Neuron (in vitro differentiated cells): ENCODE data around the gene YTHDC1.
A peak's percentile ranks its signal among the peaks of the same experiment; 100 is the strongest.

ENCODE experiments used
- H2AFZ ChIP-seq: one replicate; pipeline ENCODE4 v1.6.1; 2013; ENCODE audit warnings: low read depth, mild to moderate bottlenecking, inconsistent platforms, low read length, moderate library complexity
- H3K27me3 ChIP-seq: one replicate; pipeline ENCODE4 v1.6.1; 2013; ENCODE audit warnings: low read length; ENCODE audit not compliant: insufficient read depth
- H3K36me3 ChIP-seq: one replicate; pipeline ENCODE4 v1.6.1; 2013; ENCODE audit warnings: low read length; ENCODE audit not compliant: insufficient read depth
- H3K4me1 ChIP-seq: one replicate; pipeline ENCODE4 v1.6.1; 2013; ENCODE audit warnings: low read length; ENCODE audit not compliant: insufficient read depth
- H3K4me3 ChIP-seq: 2 replicates; pipeline ENCODE4 v1.5.1; 2013; ENCODE audit warnings: mild to moderate bottlenecking, low read length, moderate library complexity
- H3K9me3 ChIP-seq: one replicate; pipeline ENCODE4 v1.6.1; 2013; ENCODE audit warnings: low read length

YTHDC1 gene

DNA sequence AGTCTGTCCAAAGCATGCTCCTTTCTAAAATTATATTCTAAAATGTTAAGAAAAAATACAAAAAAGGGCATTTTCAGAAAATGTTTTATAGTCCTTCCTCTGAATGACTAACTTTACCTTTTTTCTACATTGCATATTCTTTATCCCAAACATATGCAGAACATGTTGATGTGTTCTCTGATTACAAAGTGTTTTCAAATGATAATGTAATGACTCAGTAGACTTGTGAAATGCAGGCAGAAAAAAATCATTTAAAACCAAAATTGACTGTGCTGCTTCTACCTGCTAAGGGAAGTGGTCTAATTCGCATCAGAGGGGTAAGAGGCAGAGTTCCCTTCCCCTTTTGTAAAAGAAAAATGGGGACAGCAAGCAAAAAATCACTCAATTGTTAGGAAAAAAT is 22.7 kb upstream of the YTHDC1 start:
- Histone ChIP-seq H3K27me3 (no peaks in the 10 kb centered on the region), H3K4me3 (no peak overlapping the region), H3K9me3 (no peaks in the 10 kb centered on the region), H2AFZ (no peak overlapping the region), H3K4me1 (no peaks in the 10 kb centered on the region), H3K36me3 (no peaks in the 10 kb centered on the region)

DNA sequence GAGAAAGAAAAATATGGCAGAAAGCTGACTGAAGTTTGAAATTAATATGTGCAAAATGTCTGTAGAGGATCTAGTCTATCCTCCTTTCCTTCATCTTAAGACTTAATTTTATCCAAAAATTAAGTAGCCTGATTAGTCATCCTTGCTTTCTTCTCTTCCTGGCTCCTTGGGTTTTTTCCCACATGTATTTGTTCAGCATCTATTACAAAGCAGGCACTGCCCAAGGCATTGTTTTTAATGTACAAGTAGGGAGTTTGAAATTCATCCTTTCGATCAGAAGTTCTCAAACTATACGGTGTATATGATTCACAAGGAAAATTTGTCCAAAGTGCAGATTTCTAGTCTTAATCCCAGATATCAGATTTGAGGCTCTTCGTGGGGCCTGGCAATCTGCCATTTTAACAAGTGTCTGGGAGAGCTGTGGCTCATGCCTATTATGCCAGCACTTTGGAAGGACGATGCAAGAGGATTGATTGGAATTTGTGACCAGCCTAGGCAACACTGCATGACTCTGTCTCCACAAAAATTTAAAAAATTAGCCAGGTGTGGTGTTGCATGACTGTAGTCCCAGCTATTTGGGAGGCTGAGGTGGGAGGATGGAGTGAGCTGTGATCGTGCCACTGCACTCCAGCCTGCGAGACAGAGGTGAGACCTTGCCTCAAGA is 19.4 kb upstream of the YTHDC1 start:
- Histone ChIP-seq H3K4me1 (no peaks in the 10 kb centered on the region), H3K36me3 (no peaks in the 10 kb centered on the region), H2AFZ (peak overlapping the region; percentile 26), H3K27me3 (no peaks in the 10 kb centered on the region), H3K9me3 (no peaks in the 10 kb centered on the region), H3K4me3 (no peak overlapping the region)

DNA sequence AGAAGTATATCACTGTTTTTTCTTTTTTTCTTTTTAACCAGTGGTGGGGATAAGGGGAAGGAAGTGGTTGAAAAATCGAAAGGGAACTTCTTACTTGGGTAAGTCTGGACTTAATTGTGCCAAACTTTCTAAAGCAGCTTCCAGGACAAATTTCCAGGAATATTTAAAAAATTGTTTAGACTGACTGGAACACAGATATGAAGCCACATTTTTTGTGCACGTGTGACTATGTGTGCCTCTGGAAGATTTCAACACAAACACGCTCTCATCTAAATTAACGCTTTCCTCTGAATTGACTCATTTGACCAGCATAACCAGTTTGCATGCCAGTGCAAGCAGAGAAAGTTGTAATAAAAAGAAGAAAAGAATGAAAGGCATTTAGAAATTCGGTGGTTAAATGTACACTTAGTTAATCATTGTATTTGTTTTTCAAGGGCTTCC is 18.8 kb upstream of the YTHDC1 start:
- Histone ChIP-seq H3K4me3 (no peak overlapping the region), H3K4me1 (no peaks in the 10 kb centered on the region), H2AFZ (peak overlapping the region; percentile 26), H3K9me3 (no peaks in the 10 kb centered on the region), H3K27me3 (no peaks in the 10 kb centered on the region), H3K36me3 (no peaks in the 10 kb centered on the region)

GRCh38 chr4:68367835-68368234 is 17.9 kb upstream of the YTHDC1 start:
- no peaks in the 10 kb centered on the region for H3K9me3 ChIP-seq
- H3K4me3 ChIP-seq = no peak overlapping the region
- H3K27me3 ChIP-seq = no peaks in the 10 kb centered on the region
- H3K36me3 ChIP-seq = no peaks in the 10 kb centered on the region
- H3K4me1 ChIP-seq = no peaks in the 10 kb centered on the region
- H2AFZ ChIP-seq = no peak overlapping the region

- Histone ChIP-seq H3K27me3 (no peaks in the 10 kb centered on the region), H3K9me3 (no peaks in the 10 kb centered on the region), H3K4me1 (no peaks in the 10 kb centered on the region), H2AFZ (no peak overlapping the region), H3K4me3 (no peak overlapping the region), H3K36me3 (no peaks in the 10 kb centered on the region)
Observed at GRCh38 chr4:68366600-68366999, 16.7 kb upstream of the YTHDC1 start.

GRCh38 chr4:68365068-68365467 is 15.2 kb upstream of the YTHDC1 start:
- Histone ChIP-seq H2AFZ (no peak overlapping the region), H3K4me3 (no peak overlapping the region), H3K9me3 (no peaks in the 10 kb centered on the region)

DNA sequence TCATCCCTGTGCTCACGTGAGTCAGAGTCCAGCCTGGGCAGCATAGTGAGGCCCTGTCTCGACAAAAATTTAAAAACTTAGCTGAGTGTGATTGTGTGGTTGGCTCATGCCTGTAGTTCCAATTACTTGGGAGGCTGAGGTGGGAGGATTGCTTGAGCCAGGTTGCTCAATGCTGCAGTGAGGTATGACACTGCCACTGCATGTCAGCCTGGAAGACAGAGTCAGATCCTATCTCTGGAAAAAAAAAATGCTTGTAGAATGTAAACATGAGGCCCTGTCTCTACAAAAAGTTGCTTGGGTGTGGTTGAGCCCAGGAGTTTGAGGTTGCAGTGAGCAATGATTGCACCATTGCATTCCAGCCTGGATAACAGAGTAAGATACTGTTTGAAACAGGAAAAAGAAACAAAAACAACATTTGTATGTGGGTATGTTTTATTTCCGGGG is 11.3 kb upstream of the YTHDC1 start:
- H3K4me1 ChIP-seq = no peaks in the 10 kb centered on the region
- H3K4me3 ChIP-seq = no peak overlapping the region
- H3K9me3 ChIP-seq = no peaks in the 10 kb centered on the region
- H3K36me3 ChIP-seq = no peaks in the 10 kb centered on the region
- H2AFZ ChIP-seq = no peak overlapping the region
- H3K27me3 ChIP-seq = no peaks in the 10 kb centered on the region

More at GRCh38 chr4:68365068-68365467, 15.2 kb upstream of the YTHDC1 start:
- H3K36me3 ChIP-seq = no peaks in the 10 kb centered on the region
- H3K27me3 ChIP-seq = no peaks in the 10 kb centered on the region
- H3K4me1 ChIP-seq = no peaks in the 10 kb centered on the region

DNA sequence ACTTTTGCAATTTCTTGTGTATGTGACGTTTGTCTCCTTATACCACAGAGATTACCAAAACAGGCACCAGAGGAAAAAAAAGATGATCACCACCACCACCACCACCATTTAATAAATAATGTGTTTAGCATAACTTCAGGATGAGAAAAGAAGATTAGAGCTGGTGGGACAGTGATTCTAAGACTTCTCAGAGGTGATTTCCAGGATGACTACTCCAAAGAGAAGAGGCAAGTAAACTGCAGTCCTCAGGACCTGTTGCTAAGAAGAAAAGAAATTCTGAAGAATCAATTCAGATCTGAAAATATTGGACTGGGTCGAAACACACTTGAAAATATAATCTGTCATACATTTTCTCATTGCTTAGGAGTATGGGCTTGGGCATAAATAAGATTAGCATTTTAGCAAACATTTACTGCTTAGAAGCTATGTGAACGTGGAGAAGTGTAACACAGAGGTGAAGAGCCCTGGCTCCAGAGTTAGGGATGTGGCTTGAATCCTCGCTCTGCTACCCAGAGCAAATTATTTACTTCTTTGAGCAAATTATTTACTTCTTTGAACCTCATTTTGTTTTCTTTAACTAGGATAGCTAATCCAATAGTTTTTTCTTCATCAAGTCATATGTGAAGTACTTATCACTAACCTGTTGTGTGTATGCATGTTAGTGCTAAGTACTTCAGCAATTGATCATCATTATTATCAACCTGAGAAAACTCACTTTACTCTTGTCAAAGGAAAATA is 10.5 kb upstream of the YTHDC1 start:
- Histone ChIP-seq H2AFZ (no peak overlapping the region), H3K27me3 (no peaks in the 10 kb centered on the region), H3K4me1 (no peaks in the 10 kb centered on the region), H3K9me3 (no peaks in the 10 kb centered on the region), H3K36me3 (no peaks in the 10 kb centered on the region), H3K4me3 (no peak overlapping the region)

- Histone ChIP-seq H3K27me3 (no peaks in the 10 kb centered on the region), H2AFZ (no peak overlapping the region), H3K36me3 (no peaks in the 10 kb centered on the region), H3K9me3 (no peaks in the 10 kb centered on the region), H3K4me3 (no peak overlapping the region), H3K4me1 (no peaks in the 10 kb centered on the region)
Observed at GRCh38 chr4:68359508-68359907, 9.6 kb upstream of the YTHDC1 start.

DNA sequence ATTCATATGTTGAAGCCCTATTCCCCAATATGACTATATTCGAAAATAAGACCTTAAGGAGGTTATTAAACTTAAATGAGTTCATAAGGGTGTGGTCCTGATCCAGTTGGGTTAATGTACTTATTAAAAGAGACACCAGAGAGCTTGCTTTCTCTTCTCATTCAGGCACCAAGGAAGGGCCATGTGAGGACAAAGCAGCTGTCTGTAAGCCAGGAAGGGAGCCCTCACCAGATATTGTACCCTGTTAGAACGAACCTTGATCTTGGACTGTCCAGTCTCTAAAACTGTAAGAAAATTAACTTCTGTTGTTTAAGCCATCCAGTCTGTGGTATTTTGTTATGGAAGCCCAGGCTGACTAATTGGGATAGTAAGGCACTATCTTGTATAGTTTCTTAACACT is 9.1 kb upstream of the YTHDC1 start:
- Histone ChIP-seq H3K9me3 (no peaks in the 10 kb centered on the region), H3K36me3 (no peaks in the 10 kb centered on the region), H3K4me1 (no peaks in the 10 kb centered on the region), H3K27me3 (peaks cover 2% of the 10 kb centered on the region), H2AFZ (no peak overlapping the region), H3K4me3 (no peak overlapping the region)

DNA sequence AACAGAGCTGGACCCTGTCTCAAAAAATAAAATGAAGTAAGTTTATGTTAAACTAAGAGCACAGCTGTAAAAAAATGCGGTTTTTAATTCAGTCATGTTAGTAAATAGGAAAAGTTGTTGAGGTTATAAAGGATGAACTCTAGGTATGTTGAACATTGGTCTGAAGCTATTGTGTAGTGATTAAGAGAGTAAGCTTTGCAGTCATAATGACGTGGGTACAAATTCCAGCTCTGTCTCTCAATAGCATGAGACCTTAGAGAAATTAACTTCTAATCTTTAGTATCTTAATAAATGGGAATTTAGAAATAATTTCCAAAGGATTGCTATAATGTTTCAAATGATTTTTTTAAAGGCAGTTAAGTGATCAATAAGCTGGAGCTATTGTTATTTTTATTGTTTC is 2.9 kb upstream of the YTHDC1 start:
- Histone ChIP-seq H3K4me3 (no peak overlapping the region), H3K27me3 (peaks cover 6% of the 10 kb centered on the region), H3K9me3 (no peaks in the 10 kb centered on the region), H2AFZ (no peak overlapping the region), H3K36me3 (no peaks in the 10 kb centered on the region), H3K4me1 (peaks cover 8% of the 10 kb centered on the region)

- peaks cover 9% of the 10 kb centered on the region for H3K36me3 ChIP-seq
- peaks cover 15% of the 10 kb centered on the region for H3K4me1 ChIP-seq
- no peaks in the 10 kb centered on the region for H3K9me3 ChIP-seq
- peaks cover 6% of the 10 kb centered on the region for H3K27me3 ChIP-seq
- H2AFZ ChIP-seq = peak overlapping the region; percentile 65
- peak overlapping the region; percentile 88 for H3K4me3 ChIP-seq
Observed at GRCh38 chr4:68349279-68349648, 626 bp downstream of the YTHDC1 start.

- peaks cover 11% of the 10 kb centered on the region for H3K36me3 ChIP-seq
- peak overlapping the region; percentile 88 for H3K4me3 ChIP-seq
- H3K27me3 ChIP-seq = peaks cover 2% of the 10 kb centered on the region
- peaks cover 15% of the 10 kb centered on the region for H3K4me1 ChIP-seq
- no peak overlapping the region for H2AFZ ChIP-seq
- no peaks in the 10 kb centered on the region for H3K9me3 ChIP-seq
Observed at GRCh38 chr4:68348577-68348976, 1.3 kb downstream of the YTHDC1 start.
